OCI-LY7 (cell line): Measurements from ENCODE around the gene ZFAND2A. TPM values are rescaled to one million over a fixed set of nuclear protein-coding genes. Genes with fewer than 3 reads are reported as not detected.

Source experiments
- BruUV-seq: library from RNA; stranded (reverse); fragments of 400-500 nt; replicated peaks from 2 replicates; lab custom pipeline; 2021; lab: Mats Ljungman, UMichigan
- CTCF ChIA-PET: fragments of 300-600 bp; sonication (Branson Sonifier 250); formaldehyde crosslinking; loops from one replicate; lab custom pipeline; 2022; ENCODE audit warnings: antibody characterized with exemption; ENCODE audit not compliant: unreplicated experiment; lab: Charles Lee
- POLR2A ChIA-PET: fragments of 300-600 bp; sonication (Branson Sonifier 250); formaldehyde crosslinking; loops from one replicate; lab custom pipeline; 2022; ENCODE audit warnings: antibody characterized with exemption; lab: Charles Lee
- DNase-seq: peaks from one replicate; pipeline ENCODE4 v3.0.0-alpha.2; 2015; ENCODE audit warnings: low spot score
- H2AFZ ChIP-seq: fragments of 200-600 bp; sonication (generic), shearing (Covaris generic); 2 replicates; pipeline ENCODE4 v1.6.1; 2014; ENCODE audit warnings: mild to moderate bottlenecking, antibody characterized with exemption, low read length, moderate library complexity
- H3K27ac ChIP-seq: fragments of 200-600 bp; sonication (generic); 2 replicates; pipeline ENCODE4 v1.5.1; 2014; ENCODE audit warnings: mixed run types, low read depth, mild to moderate bottlenecking, moderate library complexity, low read length, inconsistent platforms; ENCODE audit not compliant: poor library complexity, severe bottlenecking
- H3K36me3 ChIP-seq: fragments of 200-600 bp; sonication (generic); 2 replicates; pipeline ENCODE4 v1.6.1; 2014; ENCODE audit warnings: mild to moderate bottlenecking, antibody characterized with exemption, low read length, moderate library complexity, mixed read lengths; ENCODE audit not compliant: insufficient read depth
- H3K4me1 ChIP-seq: fragments of 200-600 bp; sonication (generic); 2 replicates; pipeline ENCODE4 v1.5.1; 2014; ENCODE audit warnings: mild to moderate bottlenecking, low read length; ENCODE audit not compliant: insufficient read depth, poor library complexity, severe bottlenecking
- H3K4me2 ChIP-seq: fragments of 200-600 bp; sonication (generic); 2 replicates; pipeline ENCODE4 v1.6.1; 2014; ENCODE audit warnings: mild to moderate bottlenecking, low read length
- H3K4me3 ChIP-seq: fragments of 200-600 bp; sonication (generic); 2 replicates; pipeline ENCODE4 v1.5.1; 2014; ENCODE audit warnings: mild to moderate bottlenecking, low read depth, low read length; ENCODE audit not compliant: poor library complexity, severe bottlenecking
- H3K79me2 ChIP-seq: fragments of 200-600 bp; sonication (generic); 2 replicates; pipeline ENCODE4 v1.6.1; 2016; ENCODE audit warnings: low read depth, mild to moderate bottlenecking, low read length, moderate library complexity, mixed read lengths; ENCODE audit not compliant: insufficient read depth
- H3K9me2 ChIP-seq: fragments of 200-600 bp; sonication (generic); 2 replicates; pipeline ENCODE4 v1.6.1; 2016; ENCODE audit warnings: mild to moderate bottlenecking, low read length, mixed read lengths; ENCODE audit not compliant: insufficient read depth
- H3K9me3 ChIP-seq: fragments of 200-600 bp; sonication (generic); 2 replicates; pipeline ENCODE4 v1.6.1; 2014; ENCODE audit warnings: mild to moderate bottlenecking, mixed run types, low read length, mixed read lengths
- H4K20me1 ChIP-seq: fragments of 200-600 bp; sonication (generic); 2 replicates; pipeline ENCODE4 v1.6.1; 2014; ENCODE audit warnings: mild to moderate bottlenecking, antibody characterized with exemption, low read length, moderate library complexity, mixed read lengths; ENCODE audit not compliant: insufficient read depth
- EZH2phosphoT487 ChIP-seq: fragments of 200-600 bp; sonication (generic); IDR thresholded peaks from 2 replicates; pipeline ENCODE4 v1.6.1; 2018; ENCODE audit warnings: low read depth, borderline replicate concordance, mild to moderate bottlenecking, mixed run types, antibody characterized with exemption, low read length, moderate library complexity, mixed read lengths
- intact Hi-C: fragments of 100-400 bp; cut with micrococcal nuclease; formaldehyde crosslinking; loops from one replicate; pipeline ENCODE4 v1.10.0; 2022; ENCODE audit not compliant: unreplicated experiment
- total RNA-seq, 2 experiments: library from RNA; depleted of rRNA in 1 of 2; stranded (reverse); fragments of >200 nt in 1 of 2; shearing (Covaris generic) in 1 of 2; gene quantifications; 2 replicates each; pipeline ENCODE4 v1.2.3, GENCODE V29; 2014 to 2022
- TF ChIP-seq, protein P1 (sequence below): fragments of 200-600 bp; sonication (generic); conservative IDR thresholded peaks from 2 replicates; pipeline ENCODE4 v1.5.1; 2014; ENCODE audit warnings: mild to moderate bottlenecking, antibody characterized with exemption, low read length, moderate library complexity, mixed read lengths

ZFAND2A gene
- total RNA-seq, 2 experiments from 2014 or later: 20.4 to 22.9 TPM

DNA sequence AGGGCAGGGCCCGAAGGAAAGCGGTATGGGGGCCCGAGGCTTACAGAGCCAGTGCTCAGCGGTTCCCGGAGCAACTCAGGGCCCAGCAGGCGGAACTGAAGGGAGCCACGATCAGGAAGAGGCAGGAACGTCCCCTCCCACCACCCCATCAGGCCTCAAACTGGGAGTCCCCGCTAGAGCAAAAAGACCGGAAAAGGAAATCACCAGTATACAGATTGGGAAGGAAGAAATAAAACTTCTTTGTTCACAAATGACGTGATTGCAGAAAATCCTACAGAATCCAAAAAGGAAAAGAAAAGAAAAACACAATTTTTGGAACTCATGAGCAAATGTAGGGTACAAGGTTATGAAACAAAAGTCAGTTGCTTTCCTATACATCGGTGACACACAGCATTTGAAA, 21.6 kb upstream of the ZFAND2A start:
- Histone ChIP-seq H2AFZ (no peak overlapping the region), H3K4me2 (no peak overlapping the region), H3K36me3 (no peaks in the 10 kb centered on the region), H4K20me1 (no peaks in the 10 kb centered on the region), H3K79me2 (no peaks in the 10 kb centered on the region), H3K4me3 (no peak overlapping the region), H3K4me1 (peaks cover 2% of the 10 kb centered on the region), H3K9me3 (no peaks in the 10 kb centered on the region), H3K9me2 (no peaks in the 10 kb centered on the region), H3K27ac (no peak overlapping the region)
- DNase-seq: no peak
- TF ChIP-seq EZH2phosphoT487: no peak
- TF ChIP-seq, protein P1, sequence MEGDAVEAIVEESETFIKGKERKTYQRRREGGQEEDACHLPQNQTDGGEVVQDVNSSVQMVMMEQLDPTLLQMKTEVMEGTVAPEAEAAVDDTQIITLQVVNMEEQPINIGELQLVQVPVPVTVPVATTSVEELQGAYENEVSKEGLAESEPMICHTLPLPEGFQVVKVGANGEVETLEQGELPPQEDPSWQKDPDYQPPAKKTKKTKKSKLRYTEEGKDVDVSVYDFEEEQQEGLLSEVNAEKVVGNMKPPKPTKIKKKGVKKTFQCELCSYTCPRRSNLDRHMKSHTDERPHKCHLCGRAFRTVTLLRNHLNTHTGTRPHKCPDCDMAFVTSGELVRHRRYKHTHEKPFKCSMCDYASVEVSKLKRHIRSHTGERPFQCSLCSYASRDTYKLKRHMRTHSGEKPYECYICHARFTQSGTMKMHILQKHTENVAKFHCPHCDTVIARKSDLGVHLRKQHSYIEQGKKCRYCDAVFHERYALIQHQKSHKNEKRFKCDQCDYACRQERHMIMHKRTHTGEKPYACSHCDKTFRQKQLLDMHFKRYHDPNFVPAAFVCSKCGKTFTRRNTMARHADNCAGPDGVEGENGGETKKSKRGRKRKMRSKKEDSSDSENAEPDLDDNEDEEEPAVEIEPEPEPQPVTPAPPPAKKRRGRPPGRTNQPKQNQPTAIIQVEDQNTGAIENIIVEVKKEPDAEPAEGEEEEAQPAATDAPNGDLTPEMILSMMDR: no peak
- POLR2A ChIA-PET: no interaction called here
- no TSS peak for BruUV-seq
- intact Hi-C loops: no loop called here
- CTCF ChIA-PET: no interaction called here

DNA sequence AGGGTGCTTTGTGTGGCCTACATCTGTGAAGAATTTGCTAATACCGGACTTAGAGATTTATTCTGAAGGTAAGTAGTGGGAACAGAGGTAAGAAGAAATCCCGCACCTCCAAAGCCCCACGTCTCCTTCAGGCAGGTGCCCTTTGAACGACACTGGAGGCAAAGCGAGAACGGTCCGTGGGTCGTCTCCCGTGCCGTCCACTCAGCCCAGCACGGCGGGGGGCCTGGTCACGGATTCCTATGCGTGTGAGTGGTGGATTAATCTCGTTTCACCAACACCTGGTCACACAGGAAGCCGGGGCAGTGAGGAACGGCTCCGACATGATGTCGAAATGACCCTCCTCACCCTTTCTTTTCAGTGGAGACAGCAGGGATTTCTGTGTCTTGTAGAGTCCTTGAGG, 21.0 kb upstream of the ZFAND2A start:
- Histone ChIP-seq H3K4me1 (peaks cover 7% of the 10 kb centered on the region), H3K9me3 (no peaks in the 10 kb centered on the region), H2AFZ (no peak overlapping the region), H4K20me1 (no peaks in the 10 kb centered on the region), H3K9me2 (no peaks in the 10 kb centered on the region), H3K4me3 (no peak overlapping the region), H3K4me2 (no peak overlapping the region), H3K79me2 (no peaks in the 10 kb centered on the region), H3K36me3 (no peaks in the 10 kb centered on the region), H3K27ac (no peak overlapping the region)
- no TSS peak for BruUV-seq
- CTCF ChIA-PET: no interaction called here
- POLR2A ChIA-PET: no interaction called here
- no peak for DNase-seq
- TF ChIP-seq EZH2phosphoT487: no peak
- TF ChIP-seq, protein P1: no peak
- intact Hi-C loops: no loop called here

DNA sequence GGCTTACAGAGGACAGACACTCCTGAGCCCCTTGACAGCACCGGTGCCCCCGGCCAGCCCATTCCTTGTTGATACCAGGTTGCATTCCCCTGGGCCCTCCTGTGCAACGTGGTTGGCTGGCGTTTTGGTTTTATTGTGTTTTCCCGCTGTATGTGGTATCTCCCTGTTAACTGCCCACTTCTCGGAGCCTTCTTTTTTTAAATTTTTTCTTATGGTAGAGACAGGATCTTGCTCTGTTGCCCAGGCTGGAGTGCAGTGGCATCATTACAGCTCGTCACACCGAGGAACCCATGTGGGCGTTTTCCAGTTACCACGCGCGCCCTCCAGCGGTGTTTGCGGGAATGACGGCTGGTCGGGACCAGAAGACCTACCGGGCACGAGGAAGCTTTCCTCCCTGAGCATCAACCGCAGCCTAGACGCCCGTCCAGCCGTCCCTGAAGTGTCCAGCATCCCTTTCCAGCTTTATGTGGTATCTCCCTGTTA, 16.9 kb upstream of the ZFAND2A start:
- DNase-seq: peak; percentile 83
- no TSS peak for BruUV-seq
- TF ChIP-seq EZH2phosphoT487: no peak
- TF ChIP-seq, protein P1: peak; percentile 82
- intact Hi-C loops: loop anchor here (1.0 to 5.0 kb wide), 5 partner anchors 91 to 268 kb away; no protein-coding TSS in a partner anchor
- Histone ChIP-seq H3K79me2 (no peaks in the 10 kb centered on the region), H3K4me1 (peaks cover 12% of the 10 kb centered on the region), H2AFZ (peak overlapping the region; percentile 89; the same call in 1 of the 2 replicates), H3K9me2 (no peaks in the 10 kb centered on the region), H3K36me3 (no peaks in the 10 kb centered on the region), H3K4me2 (peak overlapping the region; percentile 63), H3K27ac (no peak overlapping the region), H3K4me3 (no peak overlapping the region), H4K20me1 (no peaks in the 10 kb centered on the region), H3K9me3 (no peaks in the 10 kb centered on the region)
- ChIA-PET POLR2A (interaction anchor here (0.7 kb wide), 2 partner anchors 32 to 1791 kb away, joined by 3 to 4 read pairs; no protein-coding TSS in a partner anchor), CTCF (interaction anchor here (0.6 to 1.7 kb wide), 6 partner anchors 10 to 184 kb away, joined by 3 to 7 read pairs (median 3); no protein-coding TSS in a partner anchor)
